GM18508 (cell line): ENCODE measurements around the gene HIVEP1.

Experiments
- ATAC-seq: cut with Tn5 transposase; IDR thresholded peaks from one replicate; pipeline ENCODE4 v1.9.1; 2021; ENCODE audit warnings: moderate number of reproducible peaks; ENCODE audit not compliant: insufficient read depth, unreplicated experiment

The HIVEP1 gene

GRCh38 chr6:12037798-12038197, 25.7 kb downstream of the HIVEP1 start:
- no peak for ATAC-seq

DNA sequence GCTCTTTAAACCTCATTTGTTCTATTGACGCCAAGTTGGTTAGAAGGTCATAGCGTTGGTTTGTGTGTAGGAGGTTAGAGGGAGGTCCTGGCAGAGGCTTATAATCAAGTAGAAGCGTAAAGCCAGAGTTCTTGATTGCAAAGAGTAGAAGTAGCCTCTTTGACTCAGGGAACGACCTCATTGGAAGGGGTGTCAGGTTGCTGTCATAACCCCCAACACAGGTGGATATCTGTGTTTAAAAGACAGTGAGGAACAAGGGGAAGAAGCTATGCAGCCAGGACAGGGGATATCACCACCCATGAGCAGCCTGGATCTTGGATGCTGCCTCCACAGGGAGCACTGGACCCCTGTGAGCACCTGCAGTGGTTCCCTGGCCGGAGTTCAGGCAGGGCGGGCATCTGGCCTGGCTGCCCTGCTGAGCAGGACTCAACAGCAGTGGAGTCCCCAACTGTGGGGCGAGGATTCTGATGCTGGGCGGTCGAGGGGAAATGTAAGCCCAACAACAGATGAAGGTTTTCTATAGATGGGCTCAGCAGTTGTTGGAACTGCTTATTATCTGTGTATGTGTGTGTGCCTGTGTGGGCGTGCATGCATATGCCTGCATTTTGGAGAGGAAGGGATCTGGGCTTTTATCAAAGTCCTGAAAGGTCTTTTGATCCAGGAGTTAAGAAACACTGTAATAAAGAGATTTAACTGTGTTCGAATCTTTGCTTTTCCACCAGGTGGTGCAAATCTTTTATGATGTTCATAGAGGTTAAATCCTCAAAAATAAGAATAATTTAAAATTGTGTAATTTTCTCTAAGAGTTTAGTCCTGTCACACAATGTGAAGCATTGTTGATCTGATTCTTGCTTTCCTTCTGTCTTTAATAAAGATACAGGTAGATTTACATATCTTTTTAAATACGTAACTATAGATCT, 27.7 kb downstream of the HIVEP1 start:
- no peak for ATAC-seq

GRCh38 chr6:12047304-12047703, 35.2 kb downstream of the HIVEP1 start:
- no peak for ATAC-seq

DNA sequence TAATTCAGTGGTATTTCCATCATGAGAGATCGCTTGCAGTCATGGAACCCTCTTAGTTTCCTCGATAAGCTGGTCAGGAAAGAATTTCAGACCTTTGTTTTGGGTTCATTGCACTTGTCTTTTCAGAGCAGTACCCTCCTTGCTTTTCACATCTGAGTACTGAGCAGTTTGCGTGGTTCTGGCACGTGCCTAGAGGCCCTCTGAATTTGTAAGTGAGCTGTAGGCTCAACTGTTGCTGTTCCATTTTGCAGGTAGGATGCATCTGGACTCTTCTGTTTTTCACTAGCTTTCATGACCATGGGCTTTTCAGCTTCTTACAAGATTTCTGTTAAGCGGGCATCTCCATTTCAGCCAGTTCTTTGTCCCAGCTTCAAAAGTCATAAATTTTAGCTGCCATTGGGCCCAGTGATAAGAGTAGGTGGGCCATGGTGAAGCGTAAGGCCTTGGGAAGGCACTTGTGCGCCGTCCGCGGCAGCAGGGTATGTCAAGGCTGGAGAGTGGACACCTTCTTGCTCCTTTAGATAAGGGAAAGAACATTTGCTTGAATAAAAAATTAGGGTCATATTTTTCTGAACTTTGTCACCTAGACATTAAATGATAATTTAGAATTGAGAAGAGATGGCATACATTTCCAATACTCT, 35.8 kb downstream of the HIVEP1 start:
- no peak for ATAC-seq

DNA sequence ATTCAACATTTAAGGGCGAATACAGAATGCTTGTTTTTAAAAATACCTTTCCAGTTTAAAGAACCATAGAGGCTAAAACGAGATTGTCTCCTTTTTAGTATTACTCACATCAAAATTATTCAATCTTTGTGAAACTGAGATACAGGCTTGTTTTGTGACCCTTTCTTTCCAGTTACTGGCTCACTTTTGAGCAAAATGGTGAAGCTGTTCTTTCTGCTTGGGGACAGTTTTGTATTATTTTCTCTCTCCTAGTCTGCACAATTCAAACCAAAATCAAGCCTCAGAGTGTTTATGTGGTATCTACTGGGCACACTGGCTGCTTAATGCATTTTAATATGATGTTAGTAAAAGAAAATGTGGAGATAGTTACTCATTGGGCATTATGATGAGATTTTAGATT, 36.5 kb downstream of the HIVEP1 start:
- no peak for ATAC-seq

DNA sequence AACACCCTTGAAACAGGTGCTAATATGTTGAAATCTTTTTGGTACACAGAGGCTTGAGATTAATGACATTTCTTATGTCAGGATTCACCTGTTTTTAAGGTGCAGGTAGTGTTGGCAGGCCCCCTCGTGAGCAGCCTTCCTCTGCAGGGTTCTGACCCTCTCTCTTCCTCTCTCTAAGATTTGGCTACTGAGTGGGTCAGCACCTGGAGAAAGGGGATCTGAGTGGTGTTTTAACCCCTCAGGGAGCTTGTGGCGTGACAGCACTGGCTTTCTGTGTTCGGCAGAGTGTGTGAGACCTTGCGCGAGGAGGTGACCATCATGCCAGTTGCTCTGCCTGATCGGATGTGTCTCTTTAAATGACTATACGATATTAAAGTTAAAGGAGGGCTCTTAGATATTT, 37.1 kb downstream of the HIVEP1 start:
- ATAC-seq, result no peak

GRCh38 chr6:12051861-12052368, 39.8 kb downstream of the HIVEP1 start:
- peak; percentile 94 for ATAC-seq

GRCh38 chr6:12058172-12058961, 46.3 kb downstream of the HIVEP1 start:
- ATAC-seq, result no peak

- no peak for ATAC-seq
Observed at GRCh38 chr6:12060780-12061609, 48.9 kb downstream of the HIVEP1 start.

GRCh38 chr6:12062605-12063004, 50.5 kb downstream of the HIVEP1 start:
- ATAC-seq, result no peak

- no peak for ATAC-seq
Observed at GRCh38 chr6:12064131-12064530, 52.0 kb downstream of the HIVEP1 start.

DNA sequence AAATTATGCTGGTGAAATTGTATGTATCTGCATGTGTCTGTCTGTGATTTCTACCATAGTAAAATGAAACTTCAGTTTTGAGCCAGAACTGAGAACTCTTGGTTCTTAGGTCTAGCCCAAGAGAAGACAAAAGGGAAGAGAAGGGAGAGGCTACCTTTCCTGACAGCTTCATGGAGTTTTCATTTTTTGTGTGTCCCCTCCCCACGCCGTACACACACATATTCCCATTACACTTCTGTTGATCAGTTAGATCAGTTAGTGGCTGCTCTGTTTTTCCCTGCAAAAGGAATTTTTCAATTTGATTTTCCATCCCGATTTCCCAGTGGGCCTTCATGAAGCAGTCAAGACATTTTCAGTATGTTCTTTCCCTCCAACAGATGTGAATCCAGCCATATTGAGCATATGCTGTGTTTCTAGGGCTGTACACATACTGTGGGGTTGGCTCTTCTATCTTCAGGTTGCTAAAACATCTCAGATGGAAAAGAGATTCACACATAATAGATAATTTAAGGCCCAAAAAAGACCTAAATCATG, 52.5 kb downstream of the HIVEP1 start:
- no peak for ATAC-seq

DNA sequence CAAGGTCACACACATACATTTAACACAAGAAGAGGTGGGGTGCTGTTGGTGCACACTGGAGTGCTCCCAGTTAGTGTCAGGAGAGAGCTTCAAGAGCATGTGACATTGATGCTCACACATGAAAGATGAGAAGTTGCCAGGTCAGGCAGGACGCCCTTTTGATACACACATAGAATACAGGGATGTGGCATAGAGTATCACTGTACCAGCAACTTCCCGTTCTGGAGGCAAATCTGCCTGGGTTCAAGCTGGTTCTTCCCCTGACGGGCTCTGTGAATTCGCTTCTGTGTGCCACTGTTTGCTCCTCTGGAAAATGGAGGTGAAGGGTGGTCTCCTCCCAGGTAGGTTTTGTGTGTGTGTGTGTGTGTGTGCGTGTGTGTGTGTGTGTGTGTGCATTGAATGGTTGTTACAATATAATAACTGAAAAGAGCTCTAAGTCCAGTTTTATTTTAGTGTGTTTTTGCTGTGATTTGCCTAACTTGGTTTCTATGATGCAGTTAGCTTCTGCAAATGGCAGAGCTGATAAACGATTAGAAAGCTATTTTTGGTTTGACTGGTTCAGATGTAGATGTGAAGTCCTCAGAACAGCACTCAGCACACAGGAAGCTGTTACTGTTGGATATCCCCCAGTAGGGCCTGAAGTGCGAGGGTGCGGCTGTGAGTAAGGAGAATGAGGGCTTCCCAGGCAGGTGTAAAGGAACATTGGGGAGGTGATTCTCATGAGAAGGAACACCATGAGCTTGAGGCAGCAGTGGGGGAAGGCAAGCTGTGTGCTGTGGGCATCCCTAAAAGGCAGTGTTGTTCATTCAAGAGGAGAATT, 53.4 kb downstream of the HIVEP1 start:
- ATAC-seq, result no peak

- ATAC-seq, result no peak
Observed at GRCh38 chr6:12066297-12066696, 54.2 kb downstream of the HIVEP1 start.

DNA sequence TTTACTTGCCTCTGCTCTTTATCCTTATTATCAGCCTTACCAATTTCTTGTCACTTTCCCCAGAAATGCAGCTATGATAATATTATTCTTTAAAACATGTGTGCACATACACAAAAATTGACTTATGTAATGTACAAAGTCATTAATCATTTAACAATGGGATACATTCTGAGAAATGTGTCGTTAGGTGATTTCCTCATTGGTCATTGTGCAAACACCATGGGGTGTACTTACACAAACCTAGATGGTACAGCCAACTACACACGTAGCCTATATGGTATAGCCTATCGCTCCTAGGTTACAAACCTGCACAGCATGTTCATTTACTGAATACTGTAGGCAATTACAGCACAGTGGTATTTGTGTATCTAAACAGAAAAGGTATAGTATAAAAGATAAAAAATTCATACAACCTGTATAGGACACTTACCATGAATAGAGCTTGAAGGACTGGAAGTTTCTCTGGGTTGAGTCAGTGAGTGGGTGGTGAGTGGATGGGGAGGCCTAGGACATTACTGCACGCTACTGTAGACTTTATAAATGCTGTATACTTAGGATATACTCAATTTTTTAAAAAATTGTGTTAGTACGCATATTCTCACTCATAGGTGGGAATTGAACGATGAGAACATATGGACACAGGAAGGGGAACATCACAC, 56.9 kb downstream of the HIVEP1 start:
- no peak for ATAC-seq

DNA sequence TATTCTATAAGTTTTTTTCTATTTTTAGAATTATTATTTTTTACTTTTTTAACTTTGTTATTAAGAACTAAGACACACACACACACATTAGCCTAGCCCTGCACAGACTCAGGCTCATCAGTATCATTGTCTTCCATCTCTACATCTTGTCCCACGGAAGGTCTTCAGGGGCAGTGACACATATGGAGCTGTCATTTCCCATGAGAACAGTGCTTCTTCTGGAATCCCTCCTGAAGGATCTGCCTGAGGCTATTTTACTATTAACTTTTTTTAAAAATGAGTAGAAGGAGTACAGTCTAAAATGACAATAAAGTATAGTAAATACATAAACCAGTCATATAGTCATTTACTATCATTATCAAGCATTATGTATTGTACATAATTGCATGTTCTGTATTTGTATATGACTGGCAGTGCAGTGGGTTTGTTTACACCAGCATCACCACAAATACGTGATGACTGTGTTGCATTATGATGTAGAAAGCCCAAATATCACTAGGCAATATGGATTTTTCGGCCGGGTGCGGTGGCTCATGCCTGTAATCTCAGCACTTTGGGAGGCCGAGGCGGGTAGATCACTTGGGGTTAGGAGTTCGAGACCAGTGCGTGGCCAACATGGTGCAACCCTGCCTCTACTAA, 57.9 kb downstream of the HIVEP1 start:
- ATAC-seq, result no peak

DNA sequence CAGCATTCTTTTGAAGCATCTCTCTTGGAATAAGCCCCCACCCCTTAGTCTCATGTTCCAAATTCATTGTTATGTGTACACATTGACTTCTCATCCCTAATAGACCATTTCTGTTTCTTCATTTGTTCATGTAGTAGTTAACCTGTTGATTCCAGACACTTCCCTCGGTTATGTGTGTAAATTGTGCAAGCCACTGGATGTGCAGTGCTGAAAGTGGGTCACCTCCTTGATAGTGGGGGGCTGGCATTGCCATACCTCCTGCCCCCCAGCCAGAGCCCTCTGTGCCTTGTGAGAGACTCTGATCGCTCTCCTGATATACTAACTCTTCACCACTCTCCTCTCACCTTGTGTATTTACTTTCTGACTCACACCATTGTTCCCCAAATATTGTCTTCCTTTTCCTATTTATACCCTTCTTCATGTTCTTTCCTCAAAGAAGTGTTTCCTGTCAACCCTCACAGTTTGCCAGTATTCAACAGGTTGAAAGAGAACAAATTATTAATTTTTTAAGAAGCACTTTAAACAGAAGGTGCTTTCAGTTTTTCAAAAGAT, 59.0 kb downstream of the HIVEP1 start:
- ATAC-seq, result no peak
